A673 (cell line): ENCODE results near the gene NR2C2.

Source experiments
- EZH2 ChIP-seq: fragments of 200-600 bp; sonication (generic); IDR thresholded peaks from 2 replicates; pipeline ENCODE4 v1.6.1; 2017; ENCODE audit warnings: borderline replicate concordance, low read depth, mild to moderate bottlenecking, mixed read lengths, antibody characterized with exemption, low read length; ENCODE audit not compliant: poor library complexity, severe bottlenecking
- TF ChIP-seq, protein P1 (sequence below): fragments of 300-800, 200-600 bp; sonication (generic); conservative IDR thresholded peaks from 2 replicates; pipeline ENCODE4 v1.5.1; 2017; ENCODE audit warnings: low read depth, mild to moderate bottlenecking, antibody characterized with exemption, low read length, moderate library complexity, mixed read lengths

GRCh38 chr3:15032650-15033049 lies 85.3 kb downstream of the NR2C2 start:
- TF ChIP-seq, protein P1, sequence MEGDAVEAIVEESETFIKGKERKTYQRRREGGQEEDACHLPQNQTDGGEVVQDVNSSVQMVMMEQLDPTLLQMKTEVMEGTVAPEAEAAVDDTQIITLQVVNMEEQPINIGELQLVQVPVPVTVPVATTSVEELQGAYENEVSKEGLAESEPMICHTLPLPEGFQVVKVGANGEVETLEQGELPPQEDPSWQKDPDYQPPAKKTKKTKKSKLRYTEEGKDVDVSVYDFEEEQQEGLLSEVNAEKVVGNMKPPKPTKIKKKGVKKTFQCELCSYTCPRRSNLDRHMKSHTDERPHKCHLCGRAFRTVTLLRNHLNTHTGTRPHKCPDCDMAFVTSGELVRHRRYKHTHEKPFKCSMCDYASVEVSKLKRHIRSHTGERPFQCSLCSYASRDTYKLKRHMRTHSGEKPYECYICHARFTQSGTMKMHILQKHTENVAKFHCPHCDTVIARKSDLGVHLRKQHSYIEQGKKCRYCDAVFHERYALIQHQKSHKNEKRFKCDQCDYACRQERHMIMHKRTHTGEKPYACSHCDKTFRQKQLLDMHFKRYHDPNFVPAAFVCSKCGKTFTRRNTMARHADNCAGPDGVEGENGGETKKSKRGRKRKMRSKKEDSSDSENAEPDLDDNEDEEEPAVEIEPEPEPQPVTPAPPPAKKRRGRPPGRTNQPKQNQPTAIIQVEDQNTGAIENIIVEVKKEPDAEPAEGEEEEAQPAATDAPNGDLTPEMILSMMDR: no peak
- TF ChIP-seq EZH2: no peak
